GM12892 (cell line): ENCODE data around the gene CDH4.

Source experiments
- POLR2A ChIP-seq: IDR thresholded peaks from 2 replicates; pipeline ENCODE4 v1.6.1; 2011; ENCODE audit warnings: low read depth, low read length, control low read depth
- TAF1 ChIP-seq: IDR thresholded peaks from 2 replicates; pipeline ENCODE4 v1.6.1; 2011; ENCODE audit warnings: low read depth, mild to moderate bottlenecking, control low read depth, low read length, borderline replicate concordance

DNA sequence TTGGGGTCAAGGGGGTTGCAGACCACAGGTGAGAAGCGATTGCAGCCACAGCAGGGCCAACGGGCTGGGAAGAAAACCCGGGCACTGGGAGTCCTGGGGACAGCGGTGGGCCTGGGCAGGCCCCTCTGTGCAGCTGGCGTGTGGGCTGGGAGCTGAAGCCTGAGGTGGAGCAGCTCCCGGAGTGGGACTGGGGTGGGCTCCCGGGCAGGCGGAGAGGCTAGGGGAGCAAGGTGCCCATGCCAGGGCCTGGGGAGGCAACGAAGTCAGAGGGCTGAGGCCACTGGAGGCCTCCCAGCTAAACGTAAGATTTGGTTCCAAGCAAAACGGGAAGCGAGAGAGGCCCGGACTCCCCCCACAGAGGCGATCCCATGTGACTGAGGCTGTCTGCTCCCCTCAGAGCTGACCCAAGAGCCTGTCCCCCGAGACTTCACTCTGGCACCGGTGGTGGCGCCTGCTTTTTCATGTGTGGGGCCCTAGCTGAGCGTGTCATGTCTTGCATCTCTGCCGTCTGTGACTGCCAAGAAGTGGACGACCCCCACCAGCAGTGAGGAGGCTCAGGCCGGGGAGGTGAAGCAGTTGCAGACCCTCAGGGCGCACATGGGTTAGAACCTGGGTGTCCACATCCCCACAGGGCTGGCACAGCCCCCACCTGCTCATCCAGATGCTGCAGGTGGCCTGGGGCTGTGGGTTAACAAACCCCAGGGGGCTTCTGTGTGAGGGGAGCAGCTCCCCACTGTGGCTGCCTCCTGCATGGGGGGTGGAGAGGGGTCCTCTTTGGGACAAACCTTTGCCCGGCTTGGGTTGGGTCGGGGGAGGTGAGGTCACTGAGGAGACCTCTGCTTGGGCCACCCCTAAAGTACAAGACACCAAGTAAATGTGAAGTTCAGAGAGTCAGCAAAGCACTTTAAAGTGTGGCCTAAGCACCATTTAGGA lies 601.3 kb downstream of the CDH4 start:
- TF ChIP-seq POLR2A (no peak), TAF1 (no peak)
